Dendritic cell treated with granulocyte-macrophage colony-stimulating factor and Interleukin-4, amounts not matched to agents 40 ng/mL and 50 ng/mL, for 4 days (primary cell): ENCODE results near the gene HSPA8.
"Not testable (repeated sequence)": the region's sequence is repeated elsewhere in the genome, so short reads cannot be mapped to it uniquely, and the experiment has no call there.

Experiments used
- H3K27ac Mint-ChIP-seq: one replicate; pipeline ENCODE4 v1.8.0; 2022; ENCODE audit warnings: mild to moderate bottlenecking, mixed read lengths
- H3K27me3 Mint-ChIP-seq: one replicate; pipeline ENCODE4 v1.8.0; 2022; ENCODE audit warnings: mild to moderate bottlenecking, mixed read lengths
- H3K36me3 Mint-ChIP-seq: one replicate; pipeline ENCODE4 v1.8.0; 2022; ENCODE audit warnings: low read depth, mixed read lengths
- H3K4me1 Mint-ChIP-seq: one replicate; pipeline ENCODE4 v1.8.0; 2022; ENCODE audit warnings: low read depth, mixed read lengths
- H3K4me3 Mint-ChIP-seq: one replicate; pipeline ENCODE4 v1.8.0; 2022; ENCODE audit warnings: mild to moderate bottlenecking, moderate library complexity, mixed read lengths
- H3K9me3 Mint-ChIP-seq: one replicate; pipeline ENCODE4 v1.8.0; 2022; ENCODE audit warnings: mixed read lengths
- intact Hi-C: fragments of 100-400 bp; cut with micrococcal nuclease; formaldehyde crosslinking; loops from one replicate; pipeline ENCODE4 v1.15.0; 2022

The HSPA8 gene

DNA sequence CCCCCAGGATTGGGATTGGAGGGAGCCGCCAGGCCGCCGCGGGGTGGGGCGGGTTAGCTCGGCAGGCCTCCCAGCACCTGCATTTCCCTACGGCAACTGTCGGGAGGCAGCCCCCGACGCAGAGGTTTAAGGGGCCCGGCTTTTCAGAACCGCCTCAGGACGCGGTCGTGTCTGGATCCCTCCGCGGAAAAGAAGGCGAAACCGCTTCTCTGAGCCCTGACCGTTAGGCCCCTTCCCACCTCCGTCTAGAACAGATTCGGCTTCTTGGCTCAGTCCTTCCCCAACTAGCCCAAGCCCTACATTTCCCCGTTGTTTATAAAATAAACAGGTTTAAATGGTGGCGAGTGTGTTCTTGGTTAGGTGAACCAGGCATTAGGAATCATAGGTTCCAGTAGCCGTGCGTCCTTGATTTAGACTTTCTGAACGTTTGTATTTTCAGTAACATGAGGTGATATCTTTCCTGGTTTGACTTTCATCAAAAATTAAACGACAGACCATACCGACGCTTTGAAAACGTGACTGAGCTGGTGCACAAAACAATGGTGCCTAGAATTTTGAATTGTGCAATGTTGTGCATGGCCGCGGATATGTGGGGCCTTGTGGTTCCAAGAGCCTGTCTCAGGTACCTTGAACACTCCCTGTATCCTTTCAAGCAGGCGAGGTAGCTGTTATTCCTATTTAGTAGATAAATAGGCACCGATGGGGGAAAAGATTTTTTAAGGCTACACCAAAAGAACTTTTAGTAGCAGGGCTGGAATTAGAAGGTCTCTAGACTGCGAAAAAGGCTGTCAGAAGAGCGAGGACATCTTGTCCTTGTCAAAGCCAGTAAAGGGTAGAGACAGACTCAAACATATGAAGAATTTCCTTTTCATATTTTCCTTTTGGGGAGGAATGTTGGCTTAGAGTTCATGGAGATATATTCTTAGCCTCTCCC lies 1.2 kb upstream of the HSPA8 start:
- peak overlapping the region; percentile 99 for H3K27ac Mint-ChIP-seq
- no peaks in the 10 kb centered on the region for H3K27me3 Mint-ChIP-seq
- H3K9me3 Mint-ChIP-seq = no peaks in the 10 kb centered on the region
- intact Hi-C loops = loop anchor here (5.0 to 10.0 kb wide), 2 partner anchors 408 to 1646 kb away; partner anchors contain the start of gene UBASH3B
- H3K4me1 Mint-ChIP-seq = peaks cover 31% of the 10 kb centered on the region
- peak overlapping the region; percentile 95 for H3K4me3 Mint-ChIP-seq
- peaks cover 53% of the 10 kb centered on the region for H3K36me3 Mint-ChIP-seq

DNA sequence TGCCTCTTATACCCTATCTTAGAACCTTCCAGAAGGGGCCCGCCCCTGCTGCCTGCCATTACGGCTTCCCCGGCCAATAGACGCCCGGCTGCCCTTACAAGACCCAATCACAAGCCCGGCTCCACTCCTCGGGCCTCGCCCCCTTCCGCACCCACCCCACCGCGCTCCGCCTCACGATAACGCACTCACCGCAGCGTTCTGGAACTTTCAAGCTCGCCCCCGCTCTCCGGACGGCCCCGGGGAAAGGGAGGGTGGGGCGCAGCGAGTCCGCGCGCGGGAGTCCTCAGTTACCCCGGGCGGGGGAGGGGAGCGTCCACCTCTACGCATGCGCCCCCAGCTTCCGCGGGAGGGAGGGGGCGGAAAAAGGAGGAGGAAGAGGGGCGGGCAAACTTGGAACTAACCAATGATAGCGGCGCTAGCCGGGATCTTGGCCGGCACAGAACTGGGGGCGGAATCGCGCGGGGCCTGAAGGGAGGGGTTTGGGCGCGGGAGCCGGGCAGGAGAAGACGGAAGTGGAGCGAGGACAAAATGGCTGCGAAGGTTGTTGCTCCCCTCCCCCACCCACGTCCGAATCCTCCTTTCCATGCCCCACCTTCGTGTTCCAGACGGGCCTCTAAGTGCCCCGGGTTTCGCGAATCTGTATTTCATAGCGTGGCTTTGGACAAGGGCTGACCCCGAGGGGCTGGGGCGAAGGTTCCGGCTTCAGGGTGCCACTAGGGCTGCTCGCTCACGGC lies 389 bp upstream of the HSPA8 start:
- intact Hi-C loops = loop anchor here (5.0 to 10.0 kb wide), 2 partner anchors 408 to 1645 kb away; partner anchors contain the start of gene UBASH3B
- peaks cover 38% of the 10 kb centered on the region for H3K4me1 Mint-ChIP-seq
- H3K36me3 Mint-ChIP-seq = peaks cover 62% of the 10 kb centered on the region
- H3K27ac Mint-ChIP-seq = peak overlapping the region; percentile 99
- no peaks in the 10 kb centered on the region for H3K27me3 Mint-ChIP-seq
- H3K9me3 Mint-ChIP-seq = no peaks in the 10 kb centered on the region
- peak overlapping the region; percentile 95 for H3K4me3 Mint-ChIP-seq

DNA sequence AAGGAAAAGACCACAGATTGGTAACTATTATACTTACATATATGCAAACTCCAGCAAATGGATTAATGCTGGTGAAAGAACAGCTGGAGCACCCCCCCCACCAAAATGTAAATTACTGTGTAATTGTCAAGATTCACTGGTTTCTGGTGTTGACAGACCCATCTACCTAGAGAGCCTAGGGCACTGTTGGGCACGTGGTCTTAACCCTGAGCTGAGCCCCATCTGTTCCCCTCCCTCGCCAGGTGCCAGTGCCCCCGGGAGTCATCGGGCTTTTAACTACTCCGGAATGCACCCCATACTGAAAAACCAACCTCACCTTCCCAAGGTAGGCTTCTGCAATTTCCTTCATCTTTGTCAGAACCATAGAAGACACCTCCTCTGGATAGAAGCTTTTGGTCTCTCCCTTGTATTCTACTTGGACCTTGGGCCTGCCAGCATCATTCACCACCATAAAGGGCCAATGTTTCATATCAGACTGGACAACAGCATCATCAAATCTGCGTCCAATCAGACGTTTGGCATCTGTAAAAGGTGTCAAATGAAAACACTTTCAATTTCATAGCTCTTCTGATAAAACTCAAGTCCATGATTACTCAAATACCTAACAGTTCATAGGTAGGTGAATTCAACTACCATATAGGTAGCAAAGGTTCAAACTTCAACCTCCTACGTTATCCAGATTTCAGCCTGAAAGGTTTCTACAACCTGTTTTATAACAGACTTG lies 1.5 kb downstream of the HSPA8 start:
- no peaks in the 10 kb centered on the region for H3K27me3 Mint-ChIP-seq
- peak overlapping the region; percentile 99 for H3K27ac Mint-ChIP-seq
- H3K36me3 Mint-ChIP-seq = peaks cover 81% of the 10 kb centered on the region
- peak overlapping the region; percentile 95 for H3K4me3 Mint-ChIP-seq
- H3K4me1 Mint-ChIP-seq = peaks cover 53% of the 10 kb centered on the region
- H3K9me3 Mint-ChIP-seq = no peaks in the 10 kb centered on the region
- intact Hi-C loops = loop anchor here (5.0 to 10.0 kb wide), 2 partner anchors 406 to 1643 kb away; partner anchors contain the start of gene UBASH3B

DNA sequence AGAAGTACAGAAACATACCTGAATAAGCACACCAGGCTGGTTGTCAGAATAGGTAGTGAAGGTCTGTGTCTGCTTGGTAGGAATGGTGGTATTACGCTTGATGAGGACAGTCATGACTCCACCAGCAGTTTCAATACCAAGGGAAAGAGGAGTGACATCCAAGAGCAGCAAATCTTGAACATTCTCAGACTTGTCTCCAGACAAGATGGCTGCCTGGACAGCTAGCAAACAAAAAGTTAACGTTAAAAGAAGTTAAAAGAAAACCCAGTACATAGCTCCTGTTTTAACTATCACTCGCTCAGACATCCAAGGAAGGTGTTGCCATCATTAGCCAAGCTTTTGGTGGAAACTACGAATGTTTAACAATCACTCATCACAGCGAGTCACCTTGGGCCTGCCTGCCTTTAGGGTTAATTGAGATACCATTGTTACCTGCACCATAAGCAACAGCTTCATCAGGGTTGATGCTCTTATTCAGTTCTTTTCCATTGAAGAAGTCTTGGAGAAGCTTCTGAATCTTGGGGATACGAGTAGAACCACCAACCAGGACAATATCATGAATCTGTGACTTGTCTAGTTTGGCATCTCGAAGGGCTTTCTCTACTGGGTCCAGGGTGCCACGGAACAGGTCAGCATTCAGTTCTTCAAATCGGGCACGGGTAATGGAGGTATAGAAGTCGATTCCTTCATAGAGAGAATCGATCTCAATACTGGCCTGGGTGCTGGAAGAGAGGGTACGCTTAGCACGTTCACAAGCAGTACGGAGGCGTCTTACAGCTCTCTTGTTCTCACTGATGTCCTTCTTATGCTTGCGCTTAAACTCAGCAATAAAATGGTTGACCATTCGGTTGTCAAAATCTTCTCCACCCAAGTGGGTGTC lies 2.7 kb downstream of the HSPA8 start:
- peaks cover 83% of the 10 kb centered on the region for H3K36me3 Mint-ChIP-seq
- intact Hi-C loops, H3K27me3 Mint-ChIP-seq, H3K9me3 Mint-ChIP-seq: not testable (repeated sequence)
- peak overlapping the region; percentile 95 for H3K4me3 Mint-ChIP-seq
- peak overlapping the region; percentile 20 for H3K27ac Mint-ChIP-seq
- peaks cover 53% of the 10 kb centered on the region for H3K4me1 Mint-ChIP-seq

DNA sequence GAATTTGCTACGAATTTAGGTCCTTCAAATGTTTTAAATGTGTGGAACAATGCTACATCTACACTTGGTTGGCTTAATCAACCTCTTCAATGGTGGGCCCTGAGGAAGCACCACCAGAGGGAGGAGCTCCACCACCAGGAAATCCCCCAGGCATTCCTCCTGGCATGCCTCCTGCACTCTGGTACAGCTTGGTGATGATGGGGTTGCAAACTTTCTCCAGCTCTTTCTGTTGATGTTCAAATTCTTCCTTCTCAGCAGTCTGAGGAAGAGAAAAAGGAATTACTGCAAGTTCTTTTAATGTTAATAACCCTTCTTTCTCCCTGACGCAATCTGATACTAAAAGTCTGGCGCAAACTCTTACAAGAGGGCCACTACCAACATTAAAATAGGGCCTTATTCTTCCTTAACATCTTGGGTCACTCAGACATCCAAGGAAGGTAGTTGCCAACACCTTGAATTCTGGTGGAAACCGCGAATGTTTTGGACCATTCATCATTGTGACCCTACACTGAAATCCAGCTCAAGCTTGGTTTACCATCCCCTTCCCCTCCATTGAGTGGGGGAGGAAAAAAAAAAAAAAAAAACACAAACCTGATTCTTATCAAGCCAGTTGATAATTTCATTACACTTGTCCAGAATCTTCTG lies 4.2 kb downstream of the HSPA8 start:
- Mint-ChIP-seq H3K27me3 (no peaks in the 10 kb centered on the region), H3K27ac (no peak overlapping the region), H3K4me1 (peaks cover 48% of the 10 kb centered on the region), H3K36me3 (peaks cover 89% of the 10 kb centered on the region), H3K9me3 (no peaks in the 10 kb centered on the region), H3K4me3 (peak overlapping the region; percentile 13)
- intact Hi-C loops = no loop called here

DNA sequence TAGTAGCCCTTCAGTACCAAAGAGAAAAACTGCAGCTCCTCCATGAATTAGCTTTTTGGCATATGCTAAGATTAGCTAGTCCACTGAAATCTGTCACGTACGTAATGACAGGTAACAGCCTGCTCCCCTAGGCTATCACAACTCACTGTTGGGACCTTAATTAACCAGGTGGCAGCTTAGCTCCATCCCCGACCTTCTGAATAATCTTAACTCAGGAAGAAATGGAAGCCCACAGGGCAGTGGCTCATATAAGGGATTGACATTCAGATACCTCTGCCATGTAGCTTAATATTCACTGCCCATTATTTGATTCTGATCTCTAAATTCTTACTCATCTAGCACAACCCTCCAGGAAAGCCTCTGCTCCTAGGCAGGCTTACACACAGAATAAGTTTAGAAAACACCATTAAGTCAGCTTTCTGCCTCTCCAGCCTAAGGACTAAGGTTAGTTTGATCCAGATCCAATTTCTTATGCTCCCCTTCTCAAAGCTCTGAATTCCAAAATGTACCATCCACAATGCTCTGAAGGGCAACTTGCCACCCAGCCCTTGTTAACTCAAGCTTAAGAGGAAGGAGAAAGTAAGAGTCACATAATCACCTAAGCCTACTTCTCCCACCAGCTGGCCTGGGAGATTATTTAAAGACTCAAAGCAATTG lies 5.0 kb downstream of the HSPA8 start:
- peaks cover 51% of the 10 kb centered on the region for H3K4me1 Mint-ChIP-seq
- H3K27ac Mint-ChIP-seq = no peak overlapping the region
- H3K27me3 Mint-ChIP-seq = no peaks in the 10 kb centered on the region
- peaks cover 81% of the 10 kb centered on the region for H3K36me3 Mint-ChIP-seq
- no peak overlapping the region for H3K4me3 Mint-ChIP-seq
- intact Hi-C loops = no loop called here
- no peaks in the 10 kb centered on the region for H3K9me3 Mint-ChIP-seq

DNA sequence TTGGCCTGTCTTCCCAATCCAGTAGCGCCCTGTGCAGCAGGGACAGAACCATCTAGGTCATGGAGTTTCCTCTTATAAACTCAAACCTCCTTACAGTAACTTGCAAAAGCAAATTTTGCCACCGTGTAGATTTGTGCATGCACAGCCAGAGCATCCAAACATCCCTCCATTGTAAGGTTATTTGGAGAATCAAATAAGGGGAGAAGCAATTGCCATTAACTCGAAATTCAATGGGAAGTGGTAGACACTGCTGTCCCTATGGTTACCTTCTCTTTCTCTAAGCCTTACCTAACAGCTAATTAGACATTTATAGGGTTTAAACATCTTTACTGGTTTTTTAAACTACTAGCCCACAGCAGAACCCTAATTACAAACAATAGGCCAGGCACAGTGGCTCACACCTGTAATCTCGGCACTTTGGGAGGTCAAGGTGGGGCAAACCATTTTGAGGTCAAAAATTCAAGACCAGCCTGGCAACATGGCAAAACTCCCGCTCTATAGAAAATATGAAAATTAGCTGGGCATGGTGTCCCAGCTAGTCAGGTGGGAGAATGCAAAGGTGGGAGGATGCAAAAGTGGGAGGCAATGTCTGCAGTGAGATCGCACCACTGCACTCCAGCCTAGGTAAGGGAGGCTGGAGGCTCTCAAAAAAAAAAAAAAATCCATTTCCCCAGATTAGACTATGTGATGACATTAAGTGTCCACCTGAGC lies 6.6 kb downstream of the HSPA8 start:
- H3K36me3 Mint-ChIP-seq = peaks cover 65% of the 10 kb centered on the region
- no peak overlapping the region for H3K4me3 Mint-ChIP-seq
- peaks cover 49% of the 10 kb centered on the region for H3K4me1 Mint-ChIP-seq
- intact Hi-C loops = no loop called here
- no peaks in the 10 kb centered on the region for H3K27me3 Mint-ChIP-seq
- no peak overlapping the region for H3K27ac Mint-ChIP-seq
- no peaks in the 10 kb centered on the region for H3K9me3 Mint-ChIP-seq

DNA sequence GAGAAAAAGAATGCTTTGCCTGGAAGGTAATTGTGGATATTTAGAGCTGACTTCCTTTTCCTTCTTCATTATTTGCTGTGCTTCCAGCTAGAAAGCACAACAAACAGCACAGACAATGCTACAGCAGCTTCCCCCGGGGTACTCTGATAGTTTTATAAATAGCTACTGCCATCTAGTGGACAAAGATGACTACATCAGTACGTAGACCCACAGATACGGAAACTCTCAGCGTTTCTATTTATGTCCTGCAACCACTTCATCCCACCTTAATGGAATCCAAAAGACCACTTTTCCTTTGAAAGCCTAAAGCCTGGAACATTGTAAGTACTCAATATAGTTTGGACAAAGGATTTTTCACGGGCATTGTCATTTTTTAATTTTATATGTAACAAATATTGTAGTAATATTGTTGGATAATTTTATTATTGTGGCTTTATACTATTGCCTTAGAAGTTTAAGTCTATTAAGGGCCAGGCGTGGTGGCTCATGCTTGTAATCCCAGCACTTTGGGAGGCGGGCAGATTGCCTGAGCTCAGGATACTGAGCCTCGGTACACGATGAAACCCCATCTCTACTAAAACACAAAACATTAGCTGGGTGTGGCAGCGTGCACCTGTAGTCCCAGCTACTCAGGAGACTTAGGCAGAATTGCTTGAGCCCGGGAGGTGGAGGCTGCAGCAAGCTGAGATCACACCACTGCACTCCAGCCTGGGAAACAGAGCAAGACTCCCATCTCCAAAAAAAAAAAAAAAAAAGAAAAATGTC lies 7.5 kb downstream of the HSPA8 start:
- intact Hi-C loops = loop anchor here (1.0 kb wide), 1 partner anchor 191 kb away; no protein-coding TSS in a partner anchor
- H3K36me3 Mint-ChIP-seq = peaks cover 56% of the 10 kb centered on the region
- peaks cover 43% of the 10 kb centered on the region for H3K4me1 Mint-ChIP-seq
- H3K27me3 Mint-ChIP-seq = no peaks in the 10 kb centered on the region
- H3K4me3 Mint-ChIP-seq = no peak overlapping the region
- no peaks in the 10 kb centered on the region for H3K9me3 Mint-ChIP-seq
- no peak overlapping the region for H3K27ac Mint-ChIP-seq

DNA sequence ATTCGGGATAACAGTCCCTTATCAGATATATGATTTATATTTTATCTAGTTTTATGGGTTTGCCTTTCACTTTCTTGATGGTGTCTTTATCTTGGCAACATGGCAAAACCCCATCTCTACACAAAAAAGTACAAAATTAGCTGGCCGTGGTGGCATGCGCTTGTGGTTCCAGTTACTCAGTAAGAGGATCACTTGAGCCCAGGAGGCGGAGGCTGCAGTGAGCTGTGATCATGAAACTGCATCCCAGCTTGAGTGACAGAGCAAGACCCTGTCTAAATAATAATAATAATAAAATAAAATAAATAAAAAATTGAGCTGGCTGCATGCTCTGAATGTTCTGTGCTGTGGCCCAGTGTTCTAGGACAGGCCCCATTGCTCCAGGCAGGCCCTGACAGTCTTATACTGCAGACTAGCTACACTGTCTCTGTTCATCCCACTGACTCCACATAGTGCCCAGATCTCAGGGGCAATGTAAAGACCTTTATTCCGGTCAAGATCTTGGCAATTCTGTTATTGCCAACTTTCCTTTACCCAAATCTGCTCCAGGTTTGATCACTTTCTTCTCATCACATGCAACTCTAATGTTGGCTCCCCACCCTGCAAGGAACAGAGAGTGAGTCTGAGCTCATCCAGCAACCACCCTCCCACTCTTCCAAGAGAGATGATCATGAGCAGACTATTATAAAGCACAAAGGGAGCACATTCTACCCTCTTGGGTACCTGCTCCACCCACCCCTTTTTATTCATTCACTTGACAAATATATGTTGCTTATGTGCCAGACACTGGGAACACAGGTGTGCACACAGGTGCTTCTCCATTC lies 8.8 kb downstream of the HSPA8 start:
- intact Hi-C loops = no loop called here
- Mint-ChIP-seq H3K27me3 (no peaks in the 10 kb centered on the region), H3K9me3 (no peaks in the 10 kb centered on the region), H3K4me1 (peaks cover 29% of the 10 kb centered on the region), H3K36me3 (peaks cover 42% of the 10 kb centered on the region), H3K4me3 (no peak overlapping the region), H3K27ac (no peak overlapping the region)

DNA sequence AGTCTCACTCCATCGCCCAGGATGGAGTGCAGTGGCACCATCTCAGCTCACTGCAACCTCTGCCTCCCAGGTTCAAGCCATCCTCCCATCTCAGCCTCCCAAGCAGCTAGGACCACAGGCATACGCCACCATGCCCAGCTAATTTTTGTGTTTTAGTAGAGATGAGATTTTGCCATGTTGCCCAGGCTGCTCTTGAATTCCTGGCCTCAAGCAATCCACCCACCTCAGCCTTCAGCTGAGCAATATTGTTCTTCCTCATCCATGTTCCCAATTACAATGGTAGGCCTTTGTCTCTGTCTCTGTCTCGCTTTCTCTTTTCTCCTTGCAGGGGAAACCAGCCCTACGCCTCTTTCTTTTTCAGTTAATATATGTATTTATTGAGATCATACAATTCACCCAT lies 10.3 kb downstream of the HSPA8 start:
- H3K27me3 Mint-ChIP-seq = no peaks in the 10 kb centered on the region
- H3K27ac Mint-ChIP-seq = peak overlapping the region; percentile 8
- intact Hi-C loops = no loop called here
- H3K9me3 Mint-ChIP-seq = no peaks in the 10 kb centered on the region
- peaks cover 15% of the 10 kb centered on the region for H3K4me1 Mint-ChIP-seq
- peaks cover 28% of the 10 kb centered on the region for H3K36me3 Mint-ChIP-seq
- no peak overlapping the region for H3K4me3 Mint-ChIP-seq

DNA sequence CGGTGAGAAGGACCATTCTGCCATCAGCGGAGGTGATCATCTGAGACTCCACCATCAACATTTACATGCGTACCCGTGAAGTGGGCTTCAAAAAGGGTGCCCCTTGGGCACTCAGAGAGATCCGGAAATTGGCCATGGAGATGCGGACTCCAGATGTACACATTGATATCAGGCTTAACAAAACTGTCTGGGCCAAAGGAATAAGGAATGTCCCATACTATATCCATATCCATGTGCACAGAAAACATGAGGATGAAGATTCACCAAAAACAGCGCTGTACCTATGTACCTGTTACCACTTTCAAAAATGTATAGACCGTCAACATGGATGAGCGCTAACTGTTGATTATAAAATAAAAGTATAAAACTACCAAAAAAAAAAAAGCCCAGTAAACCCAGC lies 10.8 kb downstream of the HSPA8 start:
- intact Hi-C loops = no loop called here
- Mint-ChIP-seq H3K4me1 (peaks cover 10% of the 10 kb centered on the region), H3K9me3 (no peaks in the 10 kb centered on the region), H3K27ac (no peak overlapping the region), H3K27me3 (no peaks in the 10 kb centered on the region), H3K4me3 (no peak overlapping the region), H3K36me3 (peaks cover 23% of the 10 kb centered on the region)
